Articular chondrocyte of knee joint (primary cell): ENCODE results near the gene FANCG. TPM values are rescaled to one million over a fixed set of nuclear protein-coding genes. Genes with fewer than 3 reads are reported as not detected.

Source experiments
- small RNA-seq: library from RNA; depleted of rRNA; stranded (forward); fragments of <200 nt; gene quantifications from one replicate; pipeline ENCODE3, GENCODE V24; 2012
- total RNA-seq: library from RNA; depleted of rRNA; stranded (reverse); fragments of >200 nt; gene quantifications from 2 replicates; pipeline ENCODE4 v1.2.3, GENCODE V29; 2012

Gene FANCG
- 10.5 and 12.2 TPM in 2 replicates for total RNA-seq

DNA sequence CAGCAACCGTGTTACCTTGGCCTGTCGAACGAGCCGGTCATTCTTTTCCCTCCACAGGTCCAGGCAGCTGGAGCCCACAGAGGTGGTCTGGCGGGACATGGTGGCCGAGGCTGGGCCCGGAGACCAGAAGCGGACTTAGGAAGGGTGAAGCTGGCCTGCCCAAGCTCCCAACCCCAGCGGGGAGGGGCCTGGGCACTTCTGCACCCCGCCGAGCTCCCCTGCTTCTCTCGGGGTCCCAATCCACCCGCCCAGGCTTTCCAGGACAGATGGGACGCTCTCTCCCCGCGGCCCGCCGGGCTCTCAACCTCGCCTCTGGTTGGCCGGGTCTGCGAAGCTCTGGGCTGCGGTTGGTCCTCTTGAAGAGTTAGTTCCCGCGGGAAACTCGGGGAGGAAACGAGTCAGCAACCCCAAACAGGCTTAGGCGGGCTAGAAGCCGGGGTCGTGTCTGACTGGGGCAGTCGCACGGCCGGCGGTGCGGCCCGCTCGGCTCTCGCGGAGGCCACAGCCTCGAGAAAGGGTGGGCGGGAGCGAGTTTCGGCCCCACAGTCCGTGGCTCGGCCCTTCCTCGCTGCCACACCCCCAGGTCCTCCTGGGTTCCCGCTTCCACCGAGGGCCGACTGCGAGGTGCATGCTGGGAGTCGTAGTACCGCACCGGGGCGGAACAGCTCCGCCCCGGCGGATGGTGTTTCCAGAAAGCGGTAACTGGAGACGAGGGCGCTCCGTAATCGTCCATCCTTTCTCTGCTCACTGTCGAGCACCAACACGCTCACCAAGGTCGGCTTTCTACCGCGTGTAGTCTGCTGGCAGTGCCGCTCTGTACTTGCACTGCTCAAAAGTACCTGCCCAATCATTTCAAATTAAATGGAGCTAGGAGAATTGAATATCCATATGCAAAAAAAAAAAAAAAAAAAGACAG, at the start of gene FANCG:
Gene FANCG (minus strand): TSS at position 517 of the 916 bp plus-strand sequence. CDS start 418 bp downstream, at position 99.

DNA sequence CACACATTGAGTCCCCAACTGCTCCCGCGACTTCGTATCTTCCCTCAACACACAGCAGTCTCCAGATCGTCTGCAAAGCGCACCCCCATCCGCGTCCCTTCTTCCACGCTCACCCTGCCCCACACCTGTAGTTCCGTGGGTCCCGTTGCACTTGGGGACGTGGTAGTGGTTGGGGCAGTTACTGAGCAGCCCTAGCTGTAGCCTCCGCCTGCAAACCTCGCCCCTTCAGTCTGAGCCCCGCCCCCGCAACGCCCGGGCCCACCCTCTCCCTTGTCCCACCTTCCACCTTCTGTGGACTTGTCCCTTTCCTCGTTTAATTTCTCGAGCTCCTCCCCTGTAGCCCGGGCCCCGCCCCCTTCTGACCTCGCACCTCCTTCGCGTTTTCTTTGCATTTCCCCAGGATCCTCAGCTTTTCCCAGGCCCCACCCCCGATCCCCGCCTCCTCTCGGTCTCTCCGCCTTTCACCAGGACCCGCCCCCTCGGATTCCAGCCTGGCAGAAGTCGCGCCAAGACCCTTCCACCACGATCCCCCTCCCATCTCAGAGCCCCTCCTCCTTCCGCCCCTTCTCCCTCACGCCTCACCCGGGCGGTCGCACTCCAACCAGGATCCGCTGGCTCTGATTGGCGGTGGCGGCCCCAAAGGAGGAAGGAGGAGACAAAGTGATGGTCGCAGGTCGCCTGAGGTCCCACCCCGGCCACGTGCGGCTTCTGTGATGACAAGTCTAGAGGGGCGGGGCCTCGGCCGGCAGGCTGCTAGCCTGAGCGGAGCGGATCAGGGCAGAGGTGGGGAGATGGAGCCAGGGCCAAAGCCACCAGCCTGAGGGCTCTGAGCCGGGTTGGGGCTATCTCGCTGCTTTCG, 36.2 kb upstream of the FANCG start, which contains the start of gene ATOSB:
Gene ATOSB (minus strand): TSS at position 183 of the 859 bp plus-strand sequence. CDS start 7,588 bp downstream, outside the sequence.

DNA sequence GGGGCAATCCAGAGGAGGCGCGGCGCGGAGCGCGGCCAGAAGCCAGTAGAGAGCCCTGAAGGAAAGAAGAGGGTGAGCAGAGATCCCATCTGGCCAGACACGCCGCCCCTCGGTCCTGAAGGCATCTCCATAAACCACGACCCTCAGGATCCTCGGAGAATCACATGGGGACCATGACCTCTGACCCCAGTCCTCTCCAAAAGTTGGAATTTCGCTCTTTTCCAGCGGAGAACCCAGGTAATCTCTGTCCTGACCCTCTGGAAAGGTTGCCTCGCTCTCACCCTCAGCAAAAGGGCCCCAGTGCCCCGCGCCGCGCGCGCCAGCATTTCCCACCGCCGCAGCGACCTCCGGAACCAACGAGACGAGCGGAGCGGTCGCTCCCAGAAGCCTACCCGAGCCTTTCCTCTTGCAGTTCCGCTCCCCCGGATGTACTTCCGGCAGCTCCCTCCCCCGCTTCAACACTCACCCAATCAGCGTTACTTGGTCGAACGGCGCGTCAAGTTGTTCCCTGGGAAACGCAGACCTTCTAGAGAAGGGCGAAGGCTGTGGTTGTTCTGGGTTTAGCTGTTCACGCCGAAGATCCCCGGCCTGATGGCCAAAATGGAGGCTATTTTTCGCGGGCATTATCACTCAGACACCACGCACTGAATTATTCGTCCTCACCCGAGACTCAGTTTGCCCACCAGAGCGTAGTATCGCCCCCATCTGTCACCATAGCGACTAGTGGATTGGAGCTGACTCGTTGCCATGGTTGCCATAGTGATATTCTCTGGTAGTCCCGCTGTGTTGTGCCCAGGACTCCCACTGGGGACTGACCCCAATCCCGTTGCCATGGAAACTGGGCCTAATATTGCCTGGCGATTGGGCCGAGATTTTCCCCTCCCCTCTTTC, 23.3 kb upstream of the FANCG start, which contains the start of gene STOML2:
Gene STOML2 (minus strand): TSS at position 363 of the 891 bp plus-strand sequence. CDS start 37 bp downstream, at position 326.

DNA sequence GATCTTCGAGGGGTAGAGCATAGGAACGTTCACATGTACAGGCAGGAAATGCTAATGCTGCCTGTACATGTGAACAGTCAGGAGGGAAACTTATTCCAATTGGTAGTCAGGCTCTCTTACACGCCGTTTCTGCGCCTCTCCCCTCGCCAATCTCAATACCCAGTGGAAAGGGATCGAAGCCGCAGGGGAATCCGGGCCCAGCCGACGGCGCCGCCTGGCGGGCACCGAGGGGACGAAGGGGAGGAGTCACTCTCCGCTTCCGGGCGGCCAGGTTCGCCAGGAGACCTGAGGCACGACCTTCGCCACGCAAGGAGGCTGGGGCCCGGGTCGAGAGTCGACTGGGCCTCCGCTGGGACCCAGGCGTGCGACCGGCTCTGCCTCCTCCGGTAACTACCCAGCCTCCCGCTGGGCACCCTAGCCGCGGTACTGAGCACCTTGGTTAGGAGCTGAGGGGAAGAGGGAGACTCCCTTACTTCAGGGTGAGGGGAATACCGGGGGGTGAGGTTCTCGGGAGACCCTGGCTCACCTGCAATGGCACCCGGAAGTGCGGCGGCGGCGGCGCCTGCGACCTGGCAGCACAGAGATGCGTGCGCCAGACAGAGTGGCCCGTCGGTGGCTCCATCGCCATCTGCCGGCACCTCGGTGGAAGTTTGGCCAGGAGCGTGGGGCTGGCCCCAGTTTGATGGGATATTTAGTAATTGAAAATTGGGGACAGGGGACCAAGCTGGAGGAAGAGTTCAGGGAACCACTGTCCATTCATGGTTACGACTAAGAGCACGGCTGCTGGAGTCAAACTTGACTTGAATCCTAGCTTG, 16.5 kb upstream of the FANCG start, which contains the start of gene PIGO:
Gene PIGO (minus strand): TSS at position 557 of the 815 bp plus-strand sequence. CDS start 1,026 bp downstream, outside the sequence.

DNA sequence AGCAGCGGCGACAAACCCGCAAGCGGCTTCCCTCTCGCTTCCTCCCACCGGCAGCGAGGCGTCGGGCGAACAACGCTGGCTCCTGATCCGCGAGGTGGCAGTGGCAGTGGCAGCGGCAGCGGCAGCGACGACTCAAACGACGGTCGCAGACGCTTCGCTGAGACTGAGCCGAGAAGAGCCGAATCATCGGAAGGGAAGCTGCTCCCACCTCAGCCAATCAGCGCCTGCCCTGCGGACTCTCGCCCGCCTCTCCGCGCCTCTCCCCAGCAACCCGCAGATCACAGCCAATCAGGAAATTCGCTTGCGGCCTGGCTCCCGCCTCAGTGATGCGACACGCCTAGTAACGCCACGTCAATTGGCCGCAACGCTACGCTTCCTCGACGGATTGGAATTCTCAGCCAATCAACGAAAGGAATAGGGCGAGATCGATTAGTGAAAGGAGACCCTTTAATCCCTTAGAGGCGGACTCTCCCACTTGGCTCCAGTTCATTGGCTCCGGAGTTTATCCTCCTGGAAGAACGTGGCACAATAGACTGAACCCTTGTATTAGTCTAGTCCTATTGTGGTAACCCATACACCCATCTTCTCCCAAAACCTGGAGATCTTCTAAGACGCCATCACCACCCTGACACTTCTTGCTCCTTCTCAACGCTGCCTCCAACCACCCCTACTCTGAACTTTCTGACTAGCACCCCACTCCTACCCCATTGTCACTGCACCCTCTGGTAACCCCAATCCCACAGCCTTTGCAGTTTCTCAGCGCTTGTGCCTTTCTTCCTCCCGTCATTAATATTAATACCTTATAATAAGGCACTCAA, 7.1 kb downstream of the FANCG start, which contains the start of gene VCP:
Gene VCP (minus strand): TSS at position 165 of the 818 bp plus-strand sequence. CDS start 272 bp downstream, outside the sequence.

Small RNA genes within 50 kb of the gene (small RNA-seq; reads per million reads assigned to genes)
- not detected for gene RN7SL338P

Other genes with a start within 250 kb of the FANCG start
- gene PHF24, start 121.7 kb downstream of the FANCG start, total RNA-seq: 0.11 and 0.26 TPM in 2 replicates
- 8.5 and 13.1 TPM in 2 replicates for gene DNAJB5, start 90.2 kb downstream of the FANCG start, total RNA-seq
- gene VCP, start 7.3 kb downstream of the FANCG start, total RNA-seq: 254 and 283 TPM in 2 replicates
- gene PIGO, start 16.6 kb upstream of the FANCG start, total RNA-seq: 10.6 and 13.5 TPM in 2 replicates
- gene STOML2, start 23.2 kb upstream of the FANCG start, total RNA-seq: 114 and 128 TPM in 2 replicates
- gene ATOSB, start 35.9 kb upstream of the FANCG start, total RNA-seq: 18.8 and 23.7 TPM in 2 replicates
- 15.0 and 15.5 TPM in 2 replicates for gene UNC13B, start 82.1 kb upstream of the FANCG start, total RNA-seq